Large intestine (tissue), 1 donor: ENCODE results near the gene TEX50. TPM values are rescaled to one million over a fixed set of nuclear protein-coding genes. Genes with fewer than 3 reads are reported as not detected.

Experiments
- polyA plus RNA-seq: library from polyadenylated mRNA; unstranded; fragments of 120-200 nt; gene quantifications from one replicate; pipeline ENCODE4 v1.2.1, GENCODE V29; 2013

TEX50 gene
- polyA plus RNA-seq, 1 donor: not detected

Other genes starting within 250 kb of the TEX50 start
- 203 TPM for gene PRDX6, start 158.0 kb upstream of the TEX50 start, polyA plus RNA-seq
- 0.06 TPM for gene SLC9C2, start 32.3 kb upstream of the TEX50 start, polyA plus RNA-seq
- 0.34 TPM for gene ANKRD45, start 34.5 kb downstream of the TEX50 start, polyA plus RNA-seq
- 18.8 TPM for gene KLHL20, start 79.6 kb downstream of the TEX50 start, polyA plus RNA-seq
- 23.6 TPM for gene DARS2, start 189.3 kb downstream of the TEX50 start, polyA plus RNA-seq
- 7.0 TPM for gene CENPL, start 189.5 kb downstream of the TEX50 start, polyA plus RNA-seq
- 835 TPM for gene GAS5, start 232.7 kb downstream of the TEX50 start, polyA plus RNA-seq
- 4.1 TPM for gene ZBTB37, start 233.0 kb downstream of the TEX50 start, polyA plus RNA-seq